NCI-H2081 (cell line): ENCODE data around the gene GBP4.
"Not testable (repeated sequence)": the region's sequence is repeated elsewhere in the genome, so short reads cannot be mapped to it uniquely, and the experiment has no call there.

Source experiments
- DNase-seq, 2 experiments: peaks; one replicate each; lab custom pipeline; 2025; lab: John Stamatoyannopoulos, UW

The GBP4 gene, protein sequence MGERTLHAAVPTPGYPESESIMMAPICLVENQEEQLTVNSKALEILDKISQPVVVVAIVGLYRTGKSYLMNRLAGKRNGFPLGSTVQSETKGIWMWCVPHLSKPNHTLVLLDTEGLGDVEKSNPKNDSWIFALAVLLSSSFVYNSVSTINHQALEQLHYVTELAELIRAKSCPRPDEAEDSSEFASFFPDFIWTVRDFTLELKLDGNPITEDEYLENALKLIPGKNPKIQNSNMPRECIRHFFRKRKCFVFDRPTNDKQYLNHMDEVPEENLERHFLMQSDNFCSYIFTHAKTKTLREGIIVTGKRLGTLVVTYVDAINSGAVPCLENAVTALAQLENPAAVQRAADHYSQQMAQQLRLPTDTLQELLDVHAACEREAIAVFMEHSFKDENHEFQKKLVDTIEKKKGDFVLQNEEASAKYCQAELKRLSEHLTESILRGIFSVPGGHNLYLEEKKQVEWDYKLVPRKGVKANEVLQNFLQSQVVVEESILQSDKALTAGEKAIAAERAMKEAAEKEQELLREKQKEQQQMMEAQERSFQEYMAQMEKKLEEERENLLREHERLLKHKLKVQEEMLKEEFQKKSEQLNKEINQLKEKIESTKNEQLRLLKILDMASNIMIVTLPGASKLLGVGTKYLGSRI

GRCh38 chr1:89198491-89199072 is at the start of gene GBP4:
GBP4 (minus strand) TSS chr1:89198942; CDS start chr1:89198834, 108 bp downstream.
- DNase-seq: no peak

GRCh38 chr1:89243046-89243445 is 44.3 kb upstream of the GBP4 start:
- no peak for DNase-seq

DNA sequence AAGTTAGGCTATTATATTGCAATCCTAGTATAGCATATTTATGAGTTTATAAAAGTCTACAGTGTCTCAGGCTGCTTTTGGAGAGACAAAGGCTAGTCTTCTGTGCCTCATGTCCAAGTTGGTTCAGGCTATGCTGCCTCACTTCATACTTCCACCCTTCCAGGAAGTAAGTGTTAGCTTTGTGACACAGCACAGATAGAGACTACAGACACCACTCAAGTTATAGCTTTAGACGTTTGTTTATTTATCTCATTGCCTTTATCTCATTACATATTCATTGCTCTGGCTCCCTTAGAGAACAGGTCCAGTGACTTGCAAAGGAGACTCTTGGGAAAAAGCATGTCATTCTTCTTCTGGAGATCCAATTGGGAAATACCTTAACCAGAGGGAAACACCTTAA is 22.6 kb upstream of the GBP4 start:
- DNase-seq: no peak

DNA sequence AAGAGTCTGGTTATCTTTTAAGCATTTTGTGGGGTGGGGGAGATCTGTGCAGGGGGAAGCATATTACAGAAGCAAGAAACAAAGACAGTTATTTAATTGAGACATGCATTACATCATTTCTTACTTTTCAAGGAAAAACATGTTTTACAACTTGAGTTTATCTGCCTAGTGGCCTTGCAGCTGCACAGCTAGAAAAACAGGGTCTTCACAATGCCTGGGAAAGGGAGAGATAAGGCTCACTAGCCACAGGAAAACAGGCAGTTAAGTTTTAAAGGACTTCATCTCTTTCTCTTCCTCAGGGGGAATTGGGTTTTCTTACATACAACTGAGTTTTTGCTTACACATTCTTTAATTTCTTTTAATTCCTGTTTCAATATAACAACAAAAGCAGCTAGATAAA is 21.1 kb upstream of the GBP4 start:
- not testable (repeated sequence) for DNase-seq

DNA sequence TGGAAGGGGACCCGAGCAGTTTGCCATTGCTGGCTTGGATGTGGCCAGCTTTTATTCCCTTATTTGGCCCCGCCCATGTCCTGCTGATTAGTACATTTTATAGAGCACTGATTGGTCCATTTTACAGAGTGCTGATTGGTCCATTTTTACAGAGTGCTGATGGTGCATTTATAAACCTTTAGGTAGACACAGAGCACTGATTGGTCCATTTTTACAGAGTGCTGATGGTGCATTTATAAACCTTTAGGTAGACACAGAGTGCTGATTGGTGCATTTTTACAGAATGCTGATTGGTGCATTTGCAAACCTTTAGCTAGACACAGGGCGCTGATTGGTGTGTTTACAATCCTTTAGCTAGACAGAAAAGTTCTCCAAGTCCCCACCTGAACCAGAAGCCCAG is 20.2 kb upstream of the GBP4 start:
- DNase-seq: not testable (repeated sequence)

GRCh38 chr1:89213347-89213746 is 14.6 kb upstream of the GBP4 start:
- no peak for DNase-seq

DNA sequence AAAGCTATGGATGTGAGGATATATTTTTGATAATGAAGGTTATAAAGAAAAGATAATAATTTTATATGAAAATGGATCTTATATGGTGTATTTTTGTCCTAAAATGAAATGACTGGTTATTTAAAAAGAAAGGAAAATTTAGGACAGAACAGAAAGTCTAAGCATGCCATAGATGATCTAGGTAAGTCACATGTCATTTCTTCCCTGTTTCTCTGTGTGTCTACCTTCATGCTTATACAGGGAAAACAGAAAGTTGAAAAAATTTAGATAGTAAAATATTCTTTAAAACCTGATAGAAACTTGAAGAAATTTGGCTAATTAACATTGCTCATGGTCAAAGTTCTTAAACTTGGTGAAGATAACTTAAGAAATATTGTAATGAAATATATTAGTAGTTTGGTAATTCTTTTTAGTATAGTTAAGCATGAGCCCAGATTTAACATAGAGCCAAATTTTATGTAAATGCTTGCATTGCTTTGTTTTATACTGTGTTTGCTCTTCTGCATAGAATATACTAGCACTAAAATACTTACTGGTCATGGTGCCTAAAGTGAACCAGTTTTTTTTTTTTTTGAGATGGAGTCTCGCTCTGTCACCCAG is 12.4 kb upstream of the GBP4 start:
- DNase-seq: no peak

DNA sequence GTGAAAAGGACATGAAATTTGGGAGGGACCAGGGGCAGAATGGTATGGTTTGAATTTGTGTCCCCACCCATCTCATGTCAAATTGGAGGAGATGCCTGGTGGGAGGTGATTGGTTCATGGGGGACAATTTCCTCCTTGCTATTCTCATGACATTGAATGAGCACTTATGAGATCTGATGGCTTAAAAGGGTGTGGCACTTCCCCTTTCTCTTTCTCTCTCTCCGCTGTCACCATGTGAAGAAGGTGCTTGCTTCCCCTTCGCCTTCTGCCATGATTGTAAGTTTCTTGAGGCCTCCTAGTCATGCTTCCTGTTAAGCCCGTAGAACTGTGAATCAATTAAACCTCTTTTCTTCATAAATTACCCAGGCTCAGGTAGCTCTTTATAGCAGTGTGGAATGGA is 7.6 kb upstream of the GBP4 start:
- DNase-seq: no peak

DNA sequence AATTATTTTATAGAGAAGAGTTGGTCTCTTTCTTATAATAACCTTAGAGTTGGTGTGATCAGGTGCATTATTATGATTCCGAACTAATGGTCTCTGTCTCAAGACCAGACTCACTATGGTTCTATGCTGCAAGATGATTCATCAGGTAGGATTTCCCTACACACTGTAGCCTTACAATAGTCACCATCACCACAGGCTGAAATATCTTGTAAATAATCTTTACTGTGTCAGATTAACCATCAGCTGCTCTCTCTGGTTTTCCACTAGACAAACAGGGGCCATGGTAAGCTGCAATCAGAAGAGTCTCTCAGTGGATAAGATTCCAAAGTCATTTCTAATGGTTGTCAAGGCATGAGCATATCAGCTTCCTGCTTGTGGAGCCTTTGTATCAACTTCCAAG is 4.4 kb upstream of the GBP4 start:
- DNase-seq: no peak

DNA sequence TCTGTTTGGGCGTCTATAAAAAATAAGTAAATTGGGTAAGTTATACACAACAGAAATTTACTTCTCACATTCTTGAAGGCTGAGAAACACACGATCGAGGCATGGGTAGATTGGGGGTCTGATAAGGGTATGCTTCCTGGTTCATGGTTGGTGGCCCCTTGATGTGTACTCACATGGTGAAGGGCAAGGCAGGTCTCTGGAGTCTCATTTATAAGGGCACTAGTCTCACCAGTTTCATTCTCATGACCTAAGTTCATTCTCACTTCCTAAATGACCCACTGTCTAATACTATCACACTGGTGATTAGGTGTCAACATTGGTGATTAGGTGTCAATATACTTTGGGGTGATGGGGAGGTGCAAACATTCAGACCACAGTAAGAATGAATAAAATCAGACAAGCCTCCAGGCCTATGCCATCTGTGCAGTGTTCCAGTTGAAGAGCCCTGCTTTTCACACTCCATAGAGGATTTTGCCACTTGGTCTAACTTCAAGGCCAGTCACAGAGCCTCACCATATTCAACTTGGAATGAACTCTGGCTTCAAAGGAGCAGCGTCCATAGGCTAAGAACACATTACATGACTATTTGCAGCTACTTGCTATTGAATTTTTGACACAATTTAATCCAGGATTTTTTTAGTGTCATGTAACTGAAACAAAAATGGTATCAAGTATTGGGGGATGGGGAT is 2.5 kb upstream of the GBP4 start:
- DNase-seq: no peak

- DNase-seq: no peak
Measured at GRCh38 chr1:89200663-89201062, 1.9 kb upstream of the GBP4 start.

GRCh38 chr1:89199525-89200031 is 836 bp upstream of the GBP4 start:
- DNase-seq: no peak

DNA sequence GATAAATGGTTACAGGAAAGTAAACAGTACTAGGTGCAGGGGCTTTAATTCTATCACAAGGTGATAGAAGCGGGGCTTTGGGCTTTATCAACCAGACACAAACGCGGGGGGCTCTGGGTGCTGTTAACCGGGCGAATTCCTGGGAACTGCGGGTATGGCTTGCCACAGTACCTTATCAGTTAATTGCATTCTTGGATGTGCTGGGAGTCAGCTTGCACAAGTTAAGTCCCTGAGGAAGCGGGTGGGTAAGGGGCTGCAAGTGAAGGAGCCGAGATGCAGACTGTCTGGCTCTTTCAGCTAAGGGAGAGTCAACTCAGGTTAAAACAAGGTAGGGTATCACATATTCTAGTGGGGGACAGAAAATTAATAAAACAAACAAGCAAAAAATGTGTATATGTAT is 661 bp downstream of the GBP4 start:
- DNase-seq: no peak

DNA sequence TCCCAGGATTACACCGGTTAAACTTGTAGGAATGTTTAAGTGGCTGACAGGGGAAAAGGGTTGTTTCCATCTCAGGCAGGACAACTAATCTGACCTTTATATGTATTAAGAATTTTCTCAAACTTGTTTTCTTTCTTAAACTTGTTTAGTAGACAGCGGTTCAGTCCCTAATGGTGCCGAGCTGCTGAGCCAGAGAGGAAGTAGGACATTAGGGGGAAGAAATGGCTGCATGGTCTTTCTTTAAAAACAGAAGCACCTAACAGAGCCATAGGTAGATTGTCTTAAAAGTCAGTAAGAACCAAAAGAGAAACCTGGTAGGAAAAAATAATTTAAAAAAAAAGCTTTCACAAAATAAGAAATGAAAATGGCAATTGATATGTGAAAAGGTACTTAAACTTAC is 3.3 kb downstream of the GBP4 start:
- no peak for DNase-seq

DNA sequence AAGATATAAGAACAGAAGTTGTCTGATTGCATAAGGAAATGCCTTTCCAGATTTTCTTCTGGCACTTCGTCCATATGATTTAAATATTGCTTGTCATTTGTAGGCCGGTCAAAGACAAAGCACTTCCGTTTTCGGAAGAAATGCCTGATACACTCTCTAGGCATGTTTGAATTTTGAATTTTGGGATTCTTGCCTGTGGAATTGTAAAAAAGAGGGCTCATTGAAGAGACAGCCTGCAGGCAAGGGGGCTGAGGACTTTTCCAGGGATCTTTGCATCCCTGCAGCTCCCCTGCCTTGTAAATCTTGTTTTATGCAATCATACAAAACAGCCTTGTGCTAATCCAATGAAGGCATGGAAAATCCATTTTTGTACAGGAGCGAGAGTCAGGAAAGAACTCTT is 7.4 kb downstream of the GBP4 start:
- DNase-seq: no peak

DNA sequence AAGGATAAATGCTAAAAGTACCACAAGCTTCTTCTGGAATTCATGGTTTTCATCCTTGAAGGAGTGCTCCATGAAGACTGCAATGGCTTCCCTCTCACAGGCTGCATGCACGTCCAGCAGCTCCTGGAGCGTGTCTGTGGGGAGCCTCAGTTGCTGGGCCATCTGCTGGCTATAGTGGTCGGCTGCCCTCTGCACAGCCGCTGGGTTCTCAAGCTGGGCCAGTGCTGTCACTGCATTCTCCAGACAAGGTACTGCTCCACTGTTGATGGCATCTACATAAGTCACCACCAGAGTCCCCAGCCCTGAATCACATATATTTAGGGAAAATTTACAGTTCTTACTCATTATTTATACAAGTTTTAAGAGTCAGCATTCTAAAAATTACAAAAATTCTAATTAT is 8.7 kb downstream of the GBP4 start:
- no peak for DNase-seq

DNA sequence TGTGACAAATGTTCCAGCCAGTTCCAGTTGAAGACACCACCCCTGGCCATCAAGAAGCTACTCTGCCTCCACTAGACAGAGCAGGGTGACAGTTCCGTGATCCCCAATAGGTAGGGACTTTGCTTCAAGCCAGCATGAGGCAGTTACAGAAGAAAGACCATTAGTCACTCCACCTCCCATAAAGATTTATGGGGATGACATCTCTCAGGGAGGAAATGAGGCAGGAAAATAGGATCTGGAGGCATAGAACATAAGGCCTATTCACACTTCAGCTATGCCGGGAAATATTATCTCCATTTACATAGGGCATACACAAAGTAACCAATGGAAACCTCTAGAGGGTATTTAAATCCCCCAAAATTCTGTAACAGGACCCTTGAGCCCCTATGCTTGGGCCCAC is 19.4 kb downstream of the GBP4 start:
- DNase-seq: no peak

GRCh38 chr1:89176971-89177370 is 21.8 kb downstream of the GBP4 start:
- DNase-seq: no peak

- DNase-seq: no peak
Measured at GRCh38 chr1:89175601-89176256, 23.0 kb downstream of the GBP4 start, which contains the start of gene GBP7. GBP7 (minus strand) TSS chr1:89176003; CDS start chr1:89171935, 4,068 bp downstream.

GRCh38 chr1:89174491-89174890 is 24.3 kb downstream of the GBP4 start:
- no peak for DNase-seq

GRCh38 chr1:89172468-89173143 is 26.1 kb downstream of the GBP4 start:
- DNase-seq: no peak
